VCaP (cell line): Measurements from ENCODE around the gene TRPM3.

Experiments
- H3K27ac ChIP-seq: fragments of 450-650 bp; 2 replicates; pipeline ENCODE4 v1.5.1; 2017
- CTCF ChIP-seq: fragments of 450-650 bp; conservative IDR thresholded peaks from 2 replicates; pipeline ENCODE4 v1.5.1; 2017; ENCODE audit warnings: mild to moderate bottlenecking, moderate library complexity

TRPM3 gene

DNA sequence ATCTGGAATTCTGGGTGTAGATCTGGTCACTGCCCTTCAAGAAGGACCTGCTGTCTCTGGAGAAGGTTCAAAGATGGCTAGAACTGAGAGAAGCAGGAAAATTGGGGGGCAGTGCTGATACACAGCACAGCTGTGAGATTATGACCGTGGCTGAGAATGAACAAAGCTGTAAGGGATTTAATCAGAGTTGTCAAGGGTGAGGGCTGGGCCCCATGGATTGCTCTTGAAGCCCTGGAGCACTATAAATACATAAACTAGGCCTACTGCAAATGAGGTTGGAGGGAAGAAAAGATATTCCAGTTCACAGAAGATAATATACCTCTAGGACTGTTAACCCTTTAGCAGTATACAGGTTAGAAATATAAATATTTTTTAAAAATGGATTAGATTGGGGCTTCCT is 620.6 kb downstream of the TRPM3 start:
- H3K27ac ChIP-seq, result no peak overlapping the region
- no peak for TF ChIP-seq CTCF

DNA sequence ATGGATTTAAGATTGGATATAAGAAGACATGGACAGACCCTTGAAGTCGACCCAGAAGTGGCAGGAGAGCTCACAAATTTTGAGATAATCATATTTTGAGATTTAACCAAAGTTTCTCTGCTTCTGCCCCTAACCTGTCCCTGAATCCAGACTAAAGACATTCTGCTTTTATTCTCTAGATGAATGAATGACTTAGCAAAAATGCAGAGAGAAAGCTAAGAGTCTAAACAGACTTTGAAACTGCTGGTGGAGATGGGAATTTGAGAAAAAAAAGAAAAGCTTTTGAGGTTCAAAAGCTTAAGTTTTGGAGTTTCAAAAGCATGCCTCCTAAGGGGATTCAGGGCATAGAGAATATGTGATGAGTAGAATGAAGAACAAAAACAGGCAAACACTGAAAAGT is 621.8 kb downstream of the TRPM3 start:
- H3K27ac ChIP-seq, result no peak overlapping the region
- no peak for TF ChIP-seq CTCF

DNA sequence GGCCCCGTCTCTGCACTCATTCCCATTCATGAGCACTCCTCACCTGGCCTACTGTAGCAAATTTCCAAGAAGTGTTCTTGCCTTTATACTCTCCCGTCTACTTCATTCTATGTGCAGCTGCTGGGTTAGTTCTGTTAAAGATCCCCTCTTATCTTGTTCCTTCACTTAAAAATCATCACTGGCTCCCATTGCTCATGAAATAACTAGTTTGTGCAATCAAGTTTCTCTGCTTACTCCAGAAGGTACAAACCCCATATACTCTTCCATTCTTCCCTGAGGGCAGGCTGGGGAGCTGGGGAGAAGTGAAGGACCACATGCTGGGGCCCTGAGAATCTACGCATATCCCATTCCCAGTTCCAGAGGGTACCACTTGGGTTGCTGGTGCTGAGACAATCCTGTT is 622.6 kb downstream of the TRPM3 start:
- H3K27ac ChIP-seq, result no peak overlapping the region
- no peak for TF ChIP-seq CTCF

DNA sequence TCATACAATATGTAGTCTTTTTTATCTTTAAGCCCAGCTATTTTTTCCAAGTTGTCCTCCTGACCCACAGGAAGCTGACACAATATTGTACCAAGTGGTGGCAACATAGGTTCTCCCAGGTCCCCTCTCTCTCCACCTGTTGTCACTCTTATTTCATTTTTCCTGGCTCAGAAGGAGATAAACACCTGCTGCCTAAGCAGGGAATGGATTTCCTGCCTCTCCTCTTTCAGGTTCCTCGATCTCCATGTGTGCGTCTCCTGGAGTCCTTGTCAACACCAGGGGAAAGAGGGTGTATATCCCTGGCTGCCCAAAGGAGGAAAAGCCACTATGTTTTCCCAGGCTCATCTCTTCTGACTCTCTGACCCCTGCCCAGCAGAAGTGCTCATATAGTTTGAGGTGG is 625.2 kb downstream of the TRPM3 start:
- H3K27ac ChIP-seq, result no peak overlapping the region
- no peak for TF ChIP-seq CTCF

GRCh38 chr9:70495514-70495913 is 625.9 kb downstream of the TRPM3 start:
- no peak for TF ChIP-seq CTCF
- H3K27ac ChIP-seq, result no peak overlapping the region

- H3K27ac ChIP-seq, result peak overlapping the region; percentile 95
- TF ChIP-seq CTCF, result no peak
Measured at GRCh38 chr9:70494221-70494620, 627.2 kb downstream of the TRPM3 start.

- TF ChIP-seq CTCF, result no peak
- peak overlapping the region; percentile 95 for H3K27ac ChIP-seq
Measured at GRCh38 chr9:70493029-70493428, 628.4 kb downstream of the TRPM3 start.

- TF ChIP-seq CTCF, result no peak
- H3K27ac ChIP-seq, result peak overlapping the region; percentile 95
Measured at GRCh38 chr9:70492319-70492777, 629.1 kb downstream of the TRPM3 start.
